ENCODE results near the gene MPG. TPM values are rescaled to one million over a fixed set of nuclear protein-coding genes. Genes with fewer than 3 reads are reported as not detected.
"Not testable (repeated sequence)": the region's sequence is repeated elsewhere in the genome, so short reads cannot be mapped to it uniquely, and the experiment has no call there.

Gene MPG
- total RNA-seq, 4 donors from 2014 or later, result 75.0 to 124 (median 83.0) TPM

DNA sequence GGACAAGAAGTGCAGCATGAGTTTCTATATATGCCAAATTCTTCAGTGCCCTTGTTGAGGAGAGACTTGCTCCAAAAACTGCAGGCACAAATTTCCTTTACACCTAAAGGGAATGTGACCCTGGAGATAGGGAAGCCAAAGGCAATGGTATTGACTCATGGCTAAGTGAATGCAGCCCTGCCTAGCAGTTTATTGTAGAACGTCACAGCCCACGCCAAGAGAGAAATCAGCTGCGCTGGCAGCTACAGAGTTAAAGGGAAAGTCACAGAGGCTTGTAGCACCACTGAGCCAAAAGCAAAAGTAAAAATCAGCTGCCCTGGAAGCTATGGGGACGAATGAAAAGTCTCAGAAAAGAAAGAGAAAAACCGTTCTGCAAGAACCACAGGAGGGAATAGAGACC, 34.7 kb upstream of the MPG start:
- intact Hi-C loops (cut with DNase I; ENCODE audit: low total_unique reads) (no loop called here), in situ Hi-C loops (cut with MboI; ENCODE audit: low sequenced_read_pairs in 4 of 4) (no loop called here)
- no peaks in the 10 kb centered on the region for H3K9me3 ChIP-seq
- no peak overlapping the region for H3K4me3 ChIP-seq
- no peak overlapping the region for H3K27ac ChIP-seq
- no peaks in the 10 kb centered on the region for H3K4me1 ChIP-seq
- peaks cover 0 to 14% of the 10 kb centered on the region in 2 donors for H3K36me3 ChIP-seq
- no peaks in the 10 kb centered on the region for H3K27me3 ChIP-seq
- TF ChIP-seq, protein P1, sequence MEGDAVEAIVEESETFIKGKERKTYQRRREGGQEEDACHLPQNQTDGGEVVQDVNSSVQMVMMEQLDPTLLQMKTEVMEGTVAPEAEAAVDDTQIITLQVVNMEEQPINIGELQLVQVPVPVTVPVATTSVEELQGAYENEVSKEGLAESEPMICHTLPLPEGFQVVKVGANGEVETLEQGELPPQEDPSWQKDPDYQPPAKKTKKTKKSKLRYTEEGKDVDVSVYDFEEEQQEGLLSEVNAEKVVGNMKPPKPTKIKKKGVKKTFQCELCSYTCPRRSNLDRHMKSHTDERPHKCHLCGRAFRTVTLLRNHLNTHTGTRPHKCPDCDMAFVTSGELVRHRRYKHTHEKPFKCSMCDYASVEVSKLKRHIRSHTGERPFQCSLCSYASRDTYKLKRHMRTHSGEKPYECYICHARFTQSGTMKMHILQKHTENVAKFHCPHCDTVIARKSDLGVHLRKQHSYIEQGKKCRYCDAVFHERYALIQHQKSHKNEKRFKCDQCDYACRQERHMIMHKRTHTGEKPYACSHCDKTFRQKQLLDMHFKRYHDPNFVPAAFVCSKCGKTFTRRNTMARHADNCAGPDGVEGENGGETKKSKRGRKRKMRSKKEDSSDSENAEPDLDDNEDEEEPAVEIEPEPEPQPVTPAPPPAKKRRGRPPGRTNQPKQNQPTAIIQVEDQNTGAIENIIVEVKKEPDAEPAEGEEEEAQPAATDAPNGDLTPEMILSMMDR (IDR thresholded peaks at IDR 0.05 in 4 of 5, conservative IDR thresholded peaks at IDR 0.05 in 1 of 5), result no peak
- TF ChIP-seq POLR2A (IDR thresholded peaks at IDR 0.05), result no peak
- ATAC-seq (no peak), DNase-seq (no peak)

DNA sequence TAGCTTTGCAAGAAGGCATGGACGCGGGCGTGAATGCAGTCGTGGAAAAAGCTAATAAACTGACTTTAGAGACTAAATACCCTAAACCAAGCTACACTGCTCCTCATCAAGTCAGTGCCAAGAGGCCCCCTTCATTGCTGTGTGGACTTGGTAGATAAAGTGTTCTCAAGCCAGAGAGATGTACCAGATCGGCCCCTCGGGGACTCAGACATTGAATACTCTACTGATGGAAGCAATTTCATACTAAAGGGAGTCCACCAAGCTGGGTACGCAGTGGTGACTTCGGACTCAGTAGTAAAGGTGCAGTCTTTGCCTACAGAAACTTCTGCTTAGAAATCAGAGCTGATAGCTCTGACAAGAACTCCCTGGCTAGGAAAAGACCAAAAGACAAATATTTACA, 33.4 kb upstream of the MPG start:
- intact Hi-C loops (cut with DNase I; ENCODE audit: low total_unique reads), result no loop called here
- DNase-seq, result no peak
- peaks cover 0 to 14% of the 10 kb centered on the region in 2 donors for H3K36me3 ChIP-seq

DNA sequence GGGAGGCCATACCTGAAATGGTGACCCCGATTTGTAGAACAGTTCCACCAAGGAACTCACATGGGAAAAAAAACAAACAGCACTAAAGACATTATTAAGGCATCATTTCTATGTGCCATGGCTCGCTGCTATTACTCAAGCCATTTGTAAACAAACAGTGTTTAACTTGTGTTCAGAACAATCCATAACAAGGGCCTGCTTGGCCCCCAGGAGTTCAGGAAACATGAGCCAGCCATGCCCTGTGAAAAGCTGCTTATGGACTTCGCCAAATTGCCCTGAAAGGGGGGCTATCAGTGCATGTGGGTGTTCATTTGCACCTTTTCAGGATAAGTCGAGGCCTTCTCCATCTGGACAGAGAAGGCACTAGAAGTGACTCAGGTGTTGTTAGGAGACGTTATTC, 32.6 kb upstream of the MPG start:
- in situ Hi-C loops (cut with MboI; ENCODE audit: low sequenced_read_pairs in 4 of 4) (no loop called here), intact Hi-C loops (cut with DNase I; ENCODE audit: low total_unique reads) (no loop called here)
- H3K36me3 ChIP-seq, result peaks cover 0 to 14% of the 10 kb centered on the region in 2 donors
- no peak overlapping the region for H3K4me3 ChIP-seq
- no peak overlapping the region for H3K27ac ChIP-seq
- TF ChIP-seq, protein P1 (IDR thresholded peaks at IDR 0.05 in 4 of 5, conservative IDR thresholded peaks at IDR 0.05 in 1 of 5), result no peak
- TF ChIP-seq POLR2A (IDR thresholded peaks at IDR 0.05), result no peak
- H3K27me3 ChIP-seq, result no peaks in the 10 kb centered on the region
- no peaks in the 10 kb centered on the region for H3K9me3 ChIP-seq
- no peak for ATAC-seq
- no peak for DNase-seq
- no peaks in the 10 kb centered on the region for H3K4me1 ChIP-seq

More for the DNA sequence above, 33.4 kb upstream of the MPG start:
- ATAC-seq, result no peak
- no peaks in the 10 kb centered on the region for H3K27me3 ChIP-seq
- H3K4me1 ChIP-seq, result no peaks in the 10 kb centered on the region
- in situ Hi-C loops (cut with MboI; ENCODE audit: low sequenced_read_pairs in 4 of 4), result no loop called here
- H3K9me3 ChIP-seq, result no peaks in the 10 kb centered on the region
- TF ChIP-seq, protein P1 (IDR thresholded peaks at IDR 0.05 in 4 of 5, conservative IDR thresholded peaks at IDR 0.05 in 1 of 5), result no peak
- no peak for TF ChIP-seq POLR2A (IDR thresholded peaks at IDR 0.05)
- H3K27ac ChIP-seq, result no peak overlapping the region
- no peak overlapping the region for H3K4me3 ChIP-seq

DNA sequence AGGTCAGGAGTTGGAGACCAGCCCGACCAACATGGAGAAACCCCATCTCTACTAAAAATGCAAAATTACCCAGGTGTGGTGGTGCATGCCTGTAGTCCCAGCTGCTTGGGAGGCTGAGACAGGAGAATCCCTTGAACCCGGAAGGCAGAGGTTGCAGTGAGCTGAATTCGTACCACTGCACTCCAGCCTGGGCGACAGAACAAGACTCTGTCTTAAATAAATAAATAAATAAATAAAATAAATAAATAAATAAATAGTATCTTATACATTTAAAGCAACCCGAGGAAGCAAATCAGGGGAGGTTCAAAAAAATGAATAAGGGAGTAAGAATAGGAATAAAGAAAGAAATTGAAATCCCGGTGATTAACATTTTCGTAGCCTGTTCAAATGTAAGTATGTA, 31.5 kb upstream of the MPG start:
- H3K36me3 ChIP-seq, result peaks cover 0 to 14% of the 10 kb centered on the region in 2 donors
- H3K9me3 ChIP-seq; H3K27ac ChIP-seq; H3K4me3 ChIP-seq; in situ Hi-C loops (cut with MboI; ENCODE audit: low sequenced_read_pairs in 4 of 4); intact Hi-C loops (cut with DNase I; ENCODE audit: low total_unique reads); DNase-seq; H3K27me3 ChIP-seq; ATAC-seq; H3K4me1 ChIP-seq: not testable (repeated sequence)

DNA sequence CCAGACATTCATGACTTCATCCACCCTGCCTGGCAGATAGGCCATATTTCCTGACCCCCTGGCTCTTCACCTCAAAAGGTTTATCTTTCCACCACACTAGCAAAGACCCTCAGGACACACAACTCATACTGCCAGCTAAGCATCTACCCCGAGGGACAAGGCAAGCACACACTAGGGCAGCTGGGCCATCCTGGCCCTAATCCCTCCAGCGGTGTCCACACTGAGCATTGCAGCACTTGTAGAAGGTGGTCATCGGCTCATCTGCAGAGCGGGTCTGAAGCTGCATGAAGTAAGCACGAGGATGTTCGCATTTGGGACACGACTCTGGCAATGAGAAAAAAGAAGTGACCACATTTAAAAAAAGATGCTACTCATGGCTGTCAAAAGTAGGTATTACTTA, 30.8 kb upstream of the MPG start:
- intact Hi-C loops (cut with DNase I; ENCODE audit: low total_unique reads) (no loop called here), in situ Hi-C loops (cut with MboI; ENCODE audit: low sequenced_read_pairs in 4 of 4) (no loop called here)
- DNase-seq (no peak), ATAC-seq (no peak)
- H3K4me1 ChIP-seq, result no peaks in the 10 kb centered on the region
- H3K4me3 ChIP-seq, result no peak overlapping the region
- peaks cover 0 to 14% of the 10 kb centered on the region in 2 donors for H3K36me3 ChIP-seq
- no peak overlapping the region for H3K27ac ChIP-seq
- H3K27me3 ChIP-seq, result no peaks in the 10 kb centered on the region
- no peak for TF ChIP-seq POLR2A (IDR thresholded peaks at IDR 0.05)
- TF ChIP-seq, protein P1 (IDR thresholded peaks at IDR 0.05 in 4 of 5, conservative IDR thresholded peaks at IDR 0.05 in 1 of 5), result no peak
- no peaks in the 10 kb centered on the region for H3K9me3 ChIP-seq
